ENCODE measurements around the gene ADCY6.

The ADCY6 gene

DNA sequence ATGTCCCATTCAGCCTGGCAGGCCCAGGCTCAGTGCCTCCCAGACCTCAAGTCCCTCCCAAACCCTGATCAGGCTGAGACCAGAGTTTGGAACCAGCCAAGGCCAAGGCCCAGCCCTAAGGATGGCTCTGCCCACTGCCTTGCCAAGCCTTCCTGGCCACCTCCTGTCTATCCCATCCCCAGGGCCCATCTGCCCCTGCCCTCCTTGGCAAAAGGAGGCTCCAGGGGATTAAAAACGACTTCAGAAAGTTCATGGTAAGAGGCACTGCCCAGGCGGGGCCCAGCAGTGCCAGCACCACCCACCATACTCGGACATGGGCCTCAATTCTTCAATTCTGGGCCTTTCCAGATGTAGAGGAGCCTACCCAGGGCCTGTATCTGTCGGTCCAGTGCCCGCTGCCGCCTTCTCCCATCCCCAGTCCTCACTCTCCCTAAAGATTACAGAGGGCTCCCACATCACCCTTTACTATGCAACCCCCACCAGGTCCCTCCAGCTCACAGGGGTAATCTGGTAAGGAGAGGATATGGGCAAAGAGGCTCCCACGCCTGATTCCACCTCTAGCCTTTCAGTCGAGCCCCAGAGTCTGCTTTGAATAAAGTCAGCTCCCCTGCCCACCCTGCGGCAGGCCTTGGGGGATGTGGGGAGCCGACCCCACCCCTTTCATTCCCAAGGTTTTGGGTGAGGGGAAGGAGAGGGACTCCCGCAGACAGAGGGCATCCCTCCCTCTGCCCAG lies 932 bp downstream of the ADCY6 start:
- no peak for DNase-seq
- TF ChIP-seq, protein P1, sequence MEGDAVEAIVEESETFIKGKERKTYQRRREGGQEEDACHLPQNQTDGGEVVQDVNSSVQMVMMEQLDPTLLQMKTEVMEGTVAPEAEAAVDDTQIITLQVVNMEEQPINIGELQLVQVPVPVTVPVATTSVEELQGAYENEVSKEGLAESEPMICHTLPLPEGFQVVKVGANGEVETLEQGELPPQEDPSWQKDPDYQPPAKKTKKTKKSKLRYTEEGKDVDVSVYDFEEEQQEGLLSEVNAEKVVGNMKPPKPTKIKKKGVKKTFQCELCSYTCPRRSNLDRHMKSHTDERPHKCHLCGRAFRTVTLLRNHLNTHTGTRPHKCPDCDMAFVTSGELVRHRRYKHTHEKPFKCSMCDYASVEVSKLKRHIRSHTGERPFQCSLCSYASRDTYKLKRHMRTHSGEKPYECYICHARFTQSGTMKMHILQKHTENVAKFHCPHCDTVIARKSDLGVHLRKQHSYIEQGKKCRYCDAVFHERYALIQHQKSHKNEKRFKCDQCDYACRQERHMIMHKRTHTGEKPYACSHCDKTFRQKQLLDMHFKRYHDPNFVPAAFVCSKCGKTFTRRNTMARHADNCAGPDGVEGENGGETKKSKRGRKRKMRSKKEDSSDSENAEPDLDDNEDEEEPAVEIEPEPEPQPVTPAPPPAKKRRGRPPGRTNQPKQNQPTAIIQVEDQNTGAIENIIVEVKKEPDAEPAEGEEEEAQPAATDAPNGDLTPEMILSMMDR (IDR thresholded peaks at IDR 0.05): no peak
- peak overlapping the region; percentile 81 to 97 for H3K4me3 ChIP-seq
- H3K27ac ChIP-seq: peak overlapping the region; percentile 98
- H3K27me3 ChIP-seq: no peaks in the 10 kb centered on the region
- H3K4me1 ChIP-seq: peaks cover 0 to 60% (median 37%) of the 10 kb centered on the region in 4 donors
- H3K9me3 ChIP-seq: no peaks in the 10 kb centered on the region
- intact Hi-C loops (cut with DNase I; ENCODE audit: low total_unique reads): no loop called here
- peaks cover 2 to 6% (median 3%) of the 10 kb centered on the region in 3 donors for H3K36me3 ChIP-seq

DNA sequence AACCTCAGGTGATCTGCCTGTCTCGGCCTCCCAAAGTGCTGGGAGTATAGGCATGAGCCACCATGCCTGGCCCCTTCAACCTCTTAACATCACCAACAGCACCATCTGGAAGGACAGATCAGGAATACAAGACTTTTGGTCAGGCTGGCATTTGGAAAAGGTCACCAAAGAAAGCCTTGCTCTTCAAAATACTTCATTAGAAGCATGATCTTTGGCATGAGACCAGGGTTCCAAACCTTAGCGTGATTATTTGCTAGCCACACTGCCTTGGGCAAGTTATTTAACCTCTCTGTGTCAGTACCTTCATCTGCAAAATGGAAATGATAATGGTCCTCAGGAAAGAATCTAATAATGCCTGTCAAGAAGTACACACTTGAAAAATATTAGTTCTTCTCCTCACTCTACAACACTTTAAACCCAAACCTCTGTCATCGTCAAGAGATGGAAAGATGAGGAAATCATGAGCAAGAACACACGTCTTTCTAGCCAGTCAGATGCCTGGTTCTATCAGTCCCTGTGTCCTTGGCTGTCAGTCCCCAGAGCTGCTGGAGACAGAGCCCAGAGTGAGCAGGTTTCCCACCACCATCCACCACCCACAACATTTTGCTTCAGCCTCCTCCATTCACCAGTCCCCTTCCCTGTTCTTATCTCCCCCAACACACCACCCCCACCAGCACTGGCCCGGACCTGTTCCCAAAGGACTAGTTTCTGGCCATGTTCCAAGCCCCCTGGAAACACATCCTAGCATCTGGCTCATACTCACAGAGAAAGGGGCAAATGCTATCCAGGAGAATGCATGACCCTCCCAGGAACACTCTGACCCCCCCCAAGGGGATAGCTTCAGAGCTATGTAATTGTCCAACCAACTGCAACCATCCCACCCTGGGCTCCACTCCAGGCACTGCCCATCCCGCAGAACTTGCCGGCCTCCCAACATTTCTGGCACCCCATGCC lies 2.0 kb downstream of the ADCY6 start:
- peaks cover 0 to 71% (median 46%) of the 10 kb centered on the region in 4 donors for H3K4me1 ChIP-seq
- TF ChIP-seq, protein P1 (IDR thresholded peaks at IDR 0.05): no peak
- no peak for DNase-seq
- peaks cover 9 to 16% (median 12%) of the 10 kb centered on the region in 3 donors for H3K36me3 ChIP-seq
- H3K27me3 ChIP-seq: no peaks in the 10 kb centered on the region
- intact Hi-C loops (cut with DNase I; ENCODE audit: low total_unique reads): no loop called here
- H3K9me3 ChIP-seq: no peaks in the 10 kb centered on the region
- peak overlapping the region; percentile 81 to 97 for H3K4me3 ChIP-seq
- peak overlapping the region; percentile 98 for H3K27ac ChIP-seq

DNA sequence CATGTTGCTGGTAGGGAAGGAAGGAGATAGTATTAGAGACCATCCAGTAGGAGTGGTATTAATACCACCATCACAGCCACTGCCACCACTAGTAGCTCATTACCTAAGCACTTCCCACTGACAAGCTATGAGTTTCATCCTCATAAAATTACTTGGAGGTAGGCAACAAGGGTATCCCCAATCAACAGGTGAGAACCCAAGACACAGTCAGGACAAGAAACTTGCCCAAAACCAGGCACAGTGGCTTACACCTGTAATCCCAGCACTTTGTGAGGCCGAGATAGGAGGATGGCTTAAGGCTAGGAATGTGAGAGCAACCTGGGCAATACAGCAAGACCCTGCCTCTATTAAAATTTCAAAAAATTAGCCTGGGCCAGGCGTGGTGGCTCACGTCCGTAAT lies 5.5 kb downstream of the ADCY6 start:
- no peak overlapping the region for H3K27ac ChIP-seq
- no peak overlapping the region for H3K4me3 ChIP-seq
- no peaks in the 10 kb centered on the region for H3K9me3 ChIP-seq
- no peak for DNase-seq
- peaks cover 9 to 16% (median 12%) of the 10 kb centered on the region in 3 donors for H3K36me3 ChIP-seq
- no peaks in the 10 kb centered on the region for H3K27me3 ChIP-seq
- TF ChIP-seq, protein P1 (IDR thresholded peaks at IDR 0.05): no peak
- peaks cover 7 to 95% (median 66%) of the 10 kb centered on the region in 4 donors for H3K4me1 ChIP-seq
- intact Hi-C loops (cut with DNase I; ENCODE audit: low total_unique reads): no loop called here

DNA sequence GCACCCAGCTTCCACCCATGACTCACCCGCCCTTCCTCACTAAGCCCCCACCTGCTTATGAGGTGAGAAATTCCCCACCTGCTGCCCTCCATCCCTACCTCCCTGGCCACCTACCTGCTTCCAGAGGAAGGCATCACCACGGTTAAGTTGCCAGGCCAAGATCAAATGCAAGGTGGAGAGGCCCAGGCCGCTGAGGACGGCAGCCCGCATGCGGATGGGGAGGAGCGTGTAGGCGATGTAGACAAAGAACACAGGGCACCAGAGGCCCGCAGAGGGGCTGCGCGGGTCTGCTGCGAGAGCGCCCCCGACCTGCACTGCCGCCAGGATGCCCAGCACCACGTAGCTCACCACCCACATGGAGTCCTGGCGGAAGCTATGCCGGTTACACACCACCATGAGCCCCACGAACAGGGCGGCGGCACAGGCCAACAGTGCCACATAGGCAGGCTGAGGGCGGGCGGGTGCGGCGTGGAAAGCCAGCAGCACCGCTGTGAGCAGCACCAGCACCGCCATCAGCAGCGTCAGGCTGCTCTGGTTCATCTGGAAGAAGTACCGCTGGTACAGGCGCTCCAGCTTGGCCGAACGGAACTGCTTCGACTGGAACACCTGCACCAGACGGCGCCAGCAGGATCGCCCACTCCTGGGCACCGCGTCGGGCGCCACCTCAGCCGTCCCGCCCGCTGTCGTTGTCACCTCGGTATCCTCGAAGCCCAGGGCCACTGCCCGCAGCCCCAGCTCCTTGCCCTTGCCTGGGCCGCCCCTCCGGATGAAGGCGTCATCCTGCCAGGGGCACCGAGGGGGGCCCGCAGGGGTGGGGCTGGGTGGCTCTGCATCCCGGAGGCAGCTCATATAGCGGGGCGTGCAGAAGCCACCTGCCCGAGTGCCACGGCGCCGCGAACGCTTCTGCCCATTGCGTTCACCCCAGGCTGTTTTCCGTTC lies 6.2 kb downstream of the ADCY6 start:
- Histone ChIP-seq H3K36me3 (peaks cover 9 to 20% (median 16%) of the 10 kb centered on the region in 3 donors), H3K4me1 (peaks cover 7 to 99% (median 64%) of the 10 kb centered on the region in 4 donors), H3K4me3 (no peak overlapping the region), H3K9me3 (no peaks in the 10 kb centered on the region), H3K27me3 (no peaks in the 10 kb centered on the region), H3K27ac (peak overlapping the region in 1 of 2 donors; percentile 88)
- no peak for DNase-seq
- intact Hi-C loops (cut with DNase I; ENCODE audit: low total_unique reads): no loop called here
- TF ChIP-seq, protein P1 (IDR thresholded peaks at IDR 0.05): no peak

Measured in tibial artery (tissue), 4 donors.